Measurements from ENCODE around the gene NDUFS8.

Gene NDUFS8

DNA sequence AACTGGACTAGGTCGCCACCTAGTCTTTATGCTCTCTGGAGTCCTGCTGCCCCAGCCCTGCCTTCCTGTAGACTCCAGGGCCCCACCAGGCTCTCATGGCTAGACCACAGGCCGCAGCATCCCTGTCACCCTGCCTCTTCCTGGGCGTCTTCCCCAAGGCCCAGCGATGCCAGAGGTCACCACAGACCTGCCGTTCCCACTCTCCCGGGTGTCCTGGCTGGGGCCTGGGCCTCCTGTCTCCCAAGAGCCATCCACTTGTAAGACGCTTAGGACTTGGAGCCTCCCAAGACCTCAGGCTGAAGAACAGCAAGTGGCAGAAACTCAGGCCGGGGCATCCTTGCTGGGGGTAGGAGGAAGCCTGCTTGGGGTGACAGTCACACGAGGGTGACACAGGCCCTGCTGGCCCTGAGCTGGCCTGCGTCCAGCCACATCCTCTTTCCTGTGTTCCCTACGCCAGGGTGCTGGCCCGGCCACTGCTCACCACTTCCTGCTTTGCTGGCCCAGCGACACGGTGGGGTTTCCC, 6.3 kb downstream of the NDUFS8 start:
- DNase-seq (ENCODE audit: low spot score): no peak

DNA sequence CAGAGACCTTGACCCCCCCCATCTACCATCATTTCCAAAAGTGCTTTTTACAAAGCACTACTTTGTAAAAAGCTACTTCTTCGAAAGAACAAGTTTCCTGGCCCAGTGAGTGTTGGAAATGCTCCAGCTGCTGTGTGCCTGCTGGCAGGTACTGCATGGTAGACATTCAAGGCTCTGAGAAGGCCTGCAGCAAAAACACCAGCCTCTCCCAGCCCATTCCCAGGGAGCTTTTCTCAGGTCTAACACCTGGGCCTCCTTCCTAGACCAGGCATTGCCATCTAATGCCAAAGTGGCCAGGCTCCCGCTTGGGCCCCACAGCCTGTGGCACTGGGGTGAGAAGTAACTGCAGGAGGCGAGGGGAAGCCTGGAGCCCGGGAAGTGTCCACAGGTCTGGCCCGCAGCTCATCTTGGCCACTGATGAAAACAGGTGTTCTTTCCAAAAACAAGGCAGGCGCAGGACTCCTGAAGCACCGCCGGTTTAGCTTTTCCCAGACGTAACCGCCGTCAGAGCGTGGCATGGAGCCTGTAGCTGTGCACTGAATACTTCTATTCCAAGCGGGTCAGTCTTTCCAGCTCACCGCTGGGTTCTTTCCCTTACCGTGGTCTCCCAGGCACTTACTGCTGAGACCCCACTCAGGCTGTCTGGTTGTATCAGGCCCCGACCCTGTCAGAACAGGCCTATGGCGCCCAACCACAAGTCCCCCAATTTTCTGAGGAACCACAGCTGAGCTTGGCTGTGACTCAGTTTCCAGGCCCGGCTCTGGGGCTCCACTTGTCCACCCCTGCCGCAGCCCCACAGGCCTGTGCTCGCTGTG, 7.1 kb downstream of the NDUFS8 start:
- no peak for DNase-seq (ENCODE audit: low spot score)

DNA sequence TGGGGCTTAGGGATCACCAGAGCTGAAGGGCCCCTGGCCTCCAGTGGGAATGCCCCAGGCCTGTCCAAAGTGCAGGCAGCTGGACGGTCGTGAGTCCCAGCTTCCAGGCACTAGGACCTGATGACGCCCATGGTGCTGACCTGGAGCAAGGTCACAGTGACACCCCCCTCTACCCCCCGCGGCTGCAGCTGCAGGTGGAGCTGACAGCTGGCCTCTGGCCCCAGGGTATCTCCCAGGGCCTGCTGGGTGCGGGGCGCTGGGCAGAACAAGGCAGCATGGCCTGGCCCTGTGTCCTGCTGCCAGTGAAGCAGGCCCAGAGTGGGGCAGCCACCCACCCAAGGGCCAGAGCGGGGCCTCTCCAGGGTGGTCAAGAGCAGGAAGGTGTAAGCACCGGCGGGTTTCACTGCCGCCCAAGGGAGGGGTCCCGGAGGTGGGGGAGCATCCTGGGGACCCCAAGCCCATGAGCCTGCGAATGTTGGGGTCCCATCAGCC, 7.8 kb downstream of the NDUFS8 start:
- no peak for DNase-seq (ENCODE audit: low spot score)

DNA sequence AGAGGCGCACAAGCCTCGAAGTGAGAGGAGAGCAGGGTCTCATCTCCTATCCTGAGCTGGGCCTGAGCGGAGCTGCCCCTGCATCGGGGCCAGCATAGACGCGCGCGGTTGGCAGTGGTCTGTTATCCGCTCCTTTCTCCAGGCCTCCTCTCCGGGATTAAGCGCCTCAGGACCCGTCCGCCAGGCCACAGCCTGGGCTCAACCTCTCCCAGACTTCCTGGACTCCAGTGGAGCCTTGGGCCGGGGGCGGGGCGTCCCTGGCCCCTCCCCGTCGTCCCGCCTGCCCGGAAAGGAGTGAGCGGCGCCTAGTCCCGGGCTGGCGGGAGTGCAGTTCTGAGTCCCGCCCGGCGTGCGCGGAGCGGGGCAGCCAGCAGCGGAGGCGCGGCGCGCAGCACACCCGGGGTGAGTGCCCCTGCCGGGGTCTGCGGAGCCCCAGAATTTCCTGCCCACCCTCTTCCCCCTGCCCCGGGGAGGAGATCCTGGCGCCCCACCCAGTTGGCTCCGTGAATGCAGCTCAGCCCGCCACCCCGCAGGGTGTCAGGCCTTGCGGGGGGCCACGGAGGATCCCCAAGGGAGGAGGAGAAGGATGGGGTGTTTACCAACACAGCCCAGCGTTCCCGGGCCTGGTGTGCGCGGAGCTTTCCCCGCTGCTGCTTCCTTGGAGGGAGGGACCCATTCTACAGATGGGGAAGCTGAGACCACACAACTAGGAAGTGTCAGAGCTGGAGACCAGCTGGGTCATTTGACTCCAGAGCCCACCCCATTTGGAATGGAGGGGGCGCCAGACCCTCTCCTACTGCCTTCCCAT, 8.4 kb downstream of the NDUFS8 start, which contains the start of gene TCIRG1:
TSS of gene TCIRG1 (plus strand) at position 308 of the 808 bp plus-strand sequence. CDS start 2,247 bp downstream, outside the sequence.
- peak; percentile 78 for DNase-seq (ENCODE audit: low spot score)

DNA sequence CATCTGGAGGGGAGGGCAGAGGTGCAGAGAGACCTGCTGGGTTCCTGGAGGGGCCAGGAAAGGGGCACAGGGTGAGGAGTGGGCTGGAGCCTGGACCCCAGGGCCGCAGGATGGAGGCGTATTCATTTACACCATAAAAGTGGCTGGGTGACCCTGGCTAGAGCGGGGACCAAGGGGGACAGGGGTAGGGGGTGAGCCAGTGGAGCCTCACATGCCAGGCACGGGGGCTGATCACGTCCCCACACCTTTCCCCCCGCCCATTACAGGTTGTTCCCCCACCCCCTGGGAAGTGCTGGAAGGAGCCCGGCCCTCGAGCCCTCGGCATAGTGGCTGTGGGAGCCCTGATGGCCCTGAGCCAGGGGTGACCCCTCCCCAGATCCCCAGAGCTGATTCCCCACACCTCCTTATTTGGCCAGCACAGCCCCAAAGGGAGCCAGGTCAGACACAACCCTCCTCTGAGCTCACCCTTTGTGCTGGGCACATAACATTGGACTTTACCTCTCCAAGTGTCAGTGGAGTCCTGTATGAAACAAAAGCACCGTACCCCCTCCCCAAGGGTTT, 9.1 kb downstream of the NDUFS8 start:
- DNase-seq (ENCODE audit: low spot score): peak; percentile 9

DNA sequence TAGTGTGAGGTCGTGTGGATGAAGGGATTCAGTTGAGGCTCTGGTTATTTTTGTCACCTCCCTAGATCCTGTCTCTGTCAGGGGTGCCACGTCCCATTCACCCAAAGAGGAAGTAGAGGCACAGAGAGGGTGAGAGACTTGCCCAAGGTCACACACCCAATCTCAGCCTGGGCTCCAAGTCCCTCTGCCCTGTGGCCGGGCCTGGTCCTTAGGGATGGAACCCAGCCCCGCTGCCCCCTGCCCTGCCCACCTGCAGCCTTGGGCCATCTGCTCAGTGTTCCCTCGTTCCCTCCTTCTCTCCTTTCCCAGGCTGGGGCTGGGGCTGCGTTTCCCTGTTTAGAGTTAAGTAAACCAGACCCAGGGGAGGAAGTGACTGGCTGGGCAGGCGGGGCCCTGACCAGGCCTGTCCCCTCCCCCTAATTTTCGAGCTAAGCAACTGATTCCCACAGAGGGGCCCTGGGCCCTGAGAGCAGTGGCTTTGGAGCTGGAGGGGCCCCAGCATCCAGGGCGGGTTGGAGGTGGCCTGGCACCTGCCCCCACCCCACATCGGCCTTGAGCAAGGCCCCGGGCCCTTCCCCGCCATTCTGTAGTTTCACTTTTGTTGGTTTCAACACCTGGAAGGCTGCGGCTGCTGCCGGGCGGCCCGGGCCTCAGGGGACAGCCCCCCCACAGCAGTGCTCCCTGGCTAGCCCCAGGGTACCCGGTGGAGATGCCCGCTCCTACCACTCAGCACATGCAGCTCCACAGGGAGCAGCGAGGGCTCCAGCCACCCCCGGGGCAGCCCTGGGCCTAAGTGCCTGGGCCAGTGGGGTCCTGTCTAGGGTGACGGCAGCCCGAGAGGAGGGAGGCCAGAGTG, 9.8 kb downstream of the NDUFS8 start:
- DNase-seq (ENCODE audit: low spot score): no peak

DNA sequence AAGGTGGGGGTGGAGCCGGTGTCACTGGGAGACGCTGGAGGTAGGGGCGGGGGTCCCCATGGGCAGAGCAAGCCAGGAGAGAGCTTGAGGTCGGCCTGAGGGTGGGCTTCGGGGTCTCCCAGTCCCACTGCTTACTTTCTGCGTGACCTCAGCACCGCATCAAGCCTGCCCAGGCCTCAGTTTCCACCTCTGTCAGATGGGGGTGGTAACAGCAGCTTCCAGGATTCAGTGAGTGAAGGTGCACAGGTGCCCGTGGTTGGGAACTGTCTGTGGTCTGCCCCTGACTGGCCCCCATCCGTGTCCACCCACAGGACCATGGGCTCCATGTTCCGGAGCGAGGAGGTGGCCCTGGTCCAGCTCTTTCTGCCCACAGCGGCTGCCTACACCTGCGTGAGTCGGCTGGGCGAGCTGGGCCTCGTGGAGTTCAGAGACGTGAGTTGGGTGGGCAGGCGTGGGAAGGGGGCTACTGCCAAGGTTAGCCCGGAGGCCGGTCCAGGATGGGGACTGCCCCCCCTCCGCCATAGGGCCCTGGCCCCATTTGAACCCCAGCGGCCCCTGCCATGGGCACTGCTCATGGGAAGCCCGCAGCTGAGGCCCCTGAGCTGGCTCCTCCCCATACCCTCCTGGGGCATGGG, 10.6 kb downstream of the NDUFS8 start:
- DNase-seq (ENCODE audit: low spot score): no peak

DNA sequence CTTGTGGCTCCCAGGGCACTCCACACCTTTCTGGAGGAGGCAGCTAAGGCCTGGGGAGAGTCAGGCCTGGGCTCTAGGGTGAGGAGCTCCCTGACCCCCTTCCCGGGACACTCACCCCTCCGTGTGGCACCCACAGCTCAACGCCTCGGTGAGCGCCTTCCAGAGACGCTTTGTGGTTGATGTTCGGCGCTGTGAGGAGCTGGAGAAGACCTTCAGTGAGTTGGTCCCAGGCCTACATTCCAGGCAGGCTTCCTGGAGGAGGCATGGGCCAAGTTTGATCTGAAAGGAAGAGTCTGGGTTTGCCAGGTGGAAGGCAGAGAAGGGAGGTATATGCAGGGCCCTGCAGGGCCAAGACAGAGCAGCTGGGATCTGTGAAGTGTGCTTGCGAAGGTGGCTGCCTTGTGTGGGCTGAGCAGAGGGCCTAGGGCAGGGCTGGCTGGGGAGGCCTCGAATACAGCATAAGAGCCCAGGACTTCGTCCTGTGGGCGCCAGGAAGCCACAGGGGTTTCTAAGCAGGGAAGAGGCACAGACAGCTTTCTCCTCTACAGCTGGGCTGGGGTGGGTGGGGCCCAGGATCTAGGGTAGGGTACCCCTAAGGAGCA, 11.2 kb downstream of the NDUFS8 start:
- DNase-seq (ENCODE audit: low spot score): no peak

DNA sequence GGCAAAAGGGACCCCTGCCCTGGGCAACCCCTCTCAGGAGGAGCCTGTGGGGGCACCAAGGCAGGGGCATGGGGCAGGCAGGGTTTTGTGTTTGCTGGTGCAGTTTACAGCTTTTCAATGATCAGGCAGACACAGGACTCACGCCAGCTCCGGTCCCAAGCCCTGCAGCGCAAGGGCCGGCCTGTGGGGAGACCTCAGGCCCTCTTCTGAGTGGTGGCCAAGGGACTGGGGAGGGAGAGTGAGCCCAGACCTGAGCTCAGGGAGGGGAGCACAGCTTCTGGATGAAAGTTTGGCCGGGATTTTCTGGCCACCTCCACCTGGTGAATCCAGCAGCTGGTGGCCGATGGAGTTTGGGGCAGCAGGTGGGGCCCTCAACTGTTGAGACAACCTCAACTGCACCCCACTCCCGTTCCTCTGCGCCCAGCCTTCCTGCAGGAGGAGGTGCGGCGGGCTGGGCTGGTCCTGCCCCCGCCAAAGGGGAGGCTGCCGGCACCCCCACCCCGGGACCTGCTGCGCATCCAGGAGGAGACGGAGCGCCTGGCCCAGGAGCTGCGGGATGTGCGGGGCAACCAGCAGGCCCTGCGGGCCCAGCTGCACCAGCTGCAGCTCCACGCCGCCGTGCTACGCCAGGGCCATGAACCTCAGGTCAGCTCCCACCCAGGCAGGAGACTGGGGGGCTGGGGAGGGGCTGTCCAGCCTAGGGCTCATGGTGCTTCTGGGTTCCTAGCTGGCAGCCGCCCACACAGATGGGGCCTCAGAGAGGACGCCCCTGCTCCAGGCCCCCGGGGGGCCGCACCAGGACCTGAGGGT, 11.9 kb downstream of the NDUFS8 start:
- no peak for DNase-seq (ENCODE audit: low spot score)

DNA sequence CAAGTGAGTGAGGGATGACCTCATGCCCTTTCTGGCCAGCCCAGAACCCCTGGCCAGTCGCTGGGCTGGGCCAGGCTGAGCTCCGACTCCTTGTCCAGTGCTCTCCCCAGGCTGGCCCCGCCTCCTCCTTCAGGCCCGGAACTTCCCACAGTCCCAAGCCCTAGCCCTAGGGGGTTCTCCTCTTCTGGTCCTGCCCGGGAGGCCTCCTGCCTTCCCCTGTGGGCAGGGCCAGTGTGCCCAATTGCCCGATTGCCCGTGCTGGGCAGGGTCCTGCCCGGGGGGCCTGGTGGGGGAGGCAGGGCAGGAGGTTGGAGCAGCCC, 12.5 kb downstream of the NDUFS8 start:
- DNase-seq (ENCODE audit: low spot score): no peak

DNA sequence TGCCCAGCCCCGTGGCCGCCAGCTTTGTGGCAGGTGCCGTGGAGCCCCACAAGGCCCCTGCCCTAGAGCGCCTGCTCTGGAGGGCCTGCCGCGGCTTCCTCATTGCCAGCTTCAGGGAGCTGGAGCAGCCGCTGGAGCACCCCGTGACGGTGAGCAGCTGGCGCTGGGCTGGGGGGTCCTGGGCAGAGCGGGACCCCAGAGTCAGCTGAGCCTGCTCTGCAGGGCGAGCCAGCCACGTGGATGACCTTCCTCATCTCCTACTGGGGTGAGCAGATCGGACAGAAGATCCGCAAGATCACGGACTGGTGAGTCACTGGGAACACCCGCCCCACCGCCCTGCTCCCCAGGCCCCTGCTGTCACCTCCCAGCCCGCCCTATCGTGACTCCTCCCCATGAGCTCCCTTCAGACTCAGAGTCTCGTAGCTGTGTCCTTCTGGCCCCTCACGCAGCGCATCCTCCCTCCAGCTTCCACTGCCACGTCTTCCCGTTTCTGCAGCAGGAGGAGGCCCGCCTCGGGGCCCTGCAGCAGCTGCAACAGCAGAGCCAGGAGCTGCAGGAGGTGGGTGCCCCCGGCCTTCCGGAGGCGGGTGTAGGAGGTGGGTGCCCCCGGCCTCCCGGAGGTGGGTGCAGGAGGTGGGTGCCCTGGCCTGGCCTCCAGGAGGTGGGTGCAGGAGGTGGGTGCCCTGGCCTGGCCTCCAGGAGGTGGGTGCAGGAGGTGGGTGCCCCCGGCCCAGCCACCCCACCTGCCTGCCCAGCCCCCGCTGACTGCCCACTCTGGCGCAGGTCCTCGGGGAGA, 13.1 kb downstream of the NDUFS8 start:
- DNase-seq (ENCODE audit: low spot score): peak; percentile 33

DNA sequence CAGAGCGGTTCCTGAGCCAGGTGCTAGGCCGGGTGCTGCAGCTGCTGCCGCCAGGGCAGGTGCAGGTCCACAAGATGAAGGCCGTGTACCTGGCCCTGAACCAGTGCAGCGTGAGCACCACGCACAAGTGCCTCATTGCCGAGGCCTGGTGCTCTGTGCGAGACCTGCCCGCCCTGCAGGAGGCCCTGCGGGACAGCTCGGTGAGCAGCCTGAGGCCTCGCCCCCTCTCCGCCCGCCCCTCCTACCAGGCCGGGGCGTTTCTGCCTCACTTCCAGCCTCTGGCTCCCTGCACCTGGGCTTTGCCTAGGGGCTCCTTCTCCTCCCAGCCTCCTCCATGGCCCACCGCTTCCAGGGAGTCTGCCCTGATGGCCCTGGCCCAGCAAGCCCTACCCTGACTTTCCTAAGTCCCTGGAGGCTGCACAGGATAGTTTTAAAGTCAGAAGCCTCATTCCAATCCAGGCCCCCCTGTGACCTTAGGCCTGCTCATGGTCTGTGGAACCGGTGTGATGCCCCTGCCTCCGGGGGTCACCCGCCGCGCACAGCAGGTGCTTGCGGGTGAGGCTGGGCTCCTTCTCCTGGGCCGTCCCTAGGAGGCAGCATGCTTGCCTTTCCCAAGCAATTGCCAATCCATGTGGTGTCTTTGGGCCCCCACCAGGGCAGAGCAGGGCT, 13.8 kb downstream of the NDUFS8 start:
- no peak for DNase-seq (ENCODE audit: low spot score)

DNA sequence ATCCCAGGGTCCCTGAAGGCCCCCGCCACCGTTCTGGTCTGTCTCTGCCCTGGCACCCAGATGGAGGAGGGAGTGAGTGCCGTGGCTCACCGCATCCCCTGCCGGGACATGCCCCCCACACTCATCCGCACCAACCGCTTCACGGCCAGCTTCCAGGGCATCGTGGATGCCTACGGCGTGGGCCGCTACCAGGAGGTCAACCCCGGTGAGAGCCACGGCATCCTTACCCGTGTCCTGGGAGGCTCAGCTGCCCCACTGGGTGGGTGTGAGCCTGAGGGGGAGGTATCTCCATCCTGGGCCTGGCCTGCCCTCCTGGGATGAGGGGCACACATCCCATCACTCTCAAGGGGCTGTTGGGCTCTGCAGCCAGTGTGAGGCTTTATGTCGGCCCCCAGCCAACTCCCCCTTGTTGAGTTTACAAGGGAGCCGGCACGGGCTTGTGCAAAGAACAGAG, 14.4 kb downstream of the NDUFS8 start:
- DNase-seq (ENCODE audit: low spot score): no peak

DNA sequence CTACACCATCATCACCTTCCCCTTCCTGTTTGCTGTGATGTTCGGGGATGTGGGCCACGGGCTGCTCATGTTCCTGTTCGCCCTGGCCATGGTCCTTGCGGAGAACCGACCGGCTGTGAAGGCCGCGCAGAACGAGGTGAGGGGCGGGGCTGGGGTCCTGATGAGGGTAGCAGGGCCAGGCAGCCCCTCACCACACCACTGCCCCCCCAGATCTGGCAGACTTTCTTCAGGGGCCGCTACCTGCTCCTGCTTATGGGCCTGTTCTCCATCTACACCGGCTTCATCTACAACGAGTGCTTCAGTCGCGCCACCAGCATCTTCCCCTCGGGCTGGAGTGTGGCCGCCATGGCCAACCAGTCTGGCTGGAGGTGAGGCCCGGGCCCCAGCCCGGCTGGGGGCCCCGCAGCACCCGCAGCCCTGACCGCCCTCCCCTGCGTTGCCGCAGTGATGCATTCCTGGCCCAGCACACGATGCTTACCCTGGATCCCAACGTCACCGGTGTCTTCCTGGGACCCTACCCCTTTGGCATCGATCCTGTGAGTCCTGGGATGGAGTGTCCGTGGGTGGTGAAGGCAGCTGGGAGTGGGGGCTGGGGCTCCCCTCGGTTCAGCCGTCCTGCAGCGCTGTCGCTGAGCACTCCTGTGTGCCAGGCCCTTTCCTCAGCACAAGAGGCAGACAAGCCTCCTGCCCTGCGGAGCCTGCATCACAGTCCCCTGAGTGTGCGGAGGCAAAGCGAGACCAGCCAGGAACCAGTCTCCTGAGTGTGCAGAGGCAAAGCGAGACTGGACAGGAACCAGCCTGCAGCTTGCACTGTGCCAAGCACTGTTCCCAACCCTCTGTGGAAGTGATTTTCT, 17.2 kb downstream of the NDUFS8 start:
- no peak for DNase-seq (ENCODE audit: low spot score)

DNA sequence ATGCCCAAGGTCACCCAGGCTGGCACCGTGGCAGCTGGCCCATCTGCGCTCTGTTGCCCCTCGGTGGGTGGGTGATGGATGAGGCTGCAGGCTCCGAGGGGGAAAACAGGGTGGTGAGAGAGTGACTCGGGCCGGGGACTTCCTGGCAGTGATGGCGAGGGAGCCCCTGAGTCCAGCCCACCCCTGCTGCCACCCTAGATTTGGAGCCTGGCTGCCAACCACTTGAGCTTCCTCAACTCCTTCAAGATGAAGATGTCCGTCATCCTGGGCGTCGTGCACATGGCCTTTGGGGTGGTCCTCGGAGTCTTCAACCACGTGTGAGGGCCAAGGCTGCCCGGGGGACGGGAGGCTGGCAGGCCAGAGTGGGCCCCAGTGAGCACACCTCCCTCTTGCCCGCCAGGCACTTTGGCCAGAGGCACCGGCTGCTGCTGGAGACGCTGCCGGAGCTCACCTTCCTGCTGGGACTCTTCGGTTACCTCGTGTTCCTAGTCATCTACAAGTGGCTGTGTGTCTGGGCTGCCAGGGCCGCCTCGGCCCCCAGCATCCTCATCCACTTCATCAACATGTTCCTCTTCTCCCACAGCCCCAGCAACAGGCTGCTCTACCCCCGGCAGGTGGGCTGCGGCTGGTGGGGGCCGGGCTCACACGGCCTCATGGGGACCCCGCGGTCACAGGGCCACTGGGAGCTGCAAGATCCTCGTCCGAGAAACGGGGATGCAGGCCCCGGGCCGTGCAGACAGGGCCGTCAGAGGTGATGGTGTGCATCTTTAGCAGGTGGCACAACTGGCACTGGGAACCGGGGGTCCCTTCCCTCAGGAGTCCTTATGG, 18.4 kb downstream of the NDUFS8 start:
- no peak for DNase-seq (ENCODE audit: low spot score)
